NCI-H446 (cell line): ENCODE results near the gene KLHL11.

Experiments used
- DNase-seq, 2 experiments: peaks; one replicate each; lab custom pipeline; 2025; lab: John Stamatoyannopoulos, UW

KLHL11 gene

GRCh38 chr17:41806685-41807445 lies 58.4 kb downstream of the KLHL11 start:
- DNase-seq, result no peak
